Mesendoderm (in vitro differentiated cells): ENCODE data around the gene FGFRL1.

Experiments
- DNase-seq: peaks from one replicate; pipeline ENCODE4 v3.0.0; 2013
- H2AK5ac ChIP-seq: 2 replicates; pipeline ENCODE4 v1.6.1; 2013; ENCODE audit warnings: low read length, inconsistent platforms
- H2BK120ac ChIP-seq: 2 replicates; pipeline ENCODE4 v1.6.1; 2013; ENCODE audit warnings: low read depth, mild to moderate bottlenecking, low read length, moderate library complexity, mixed read lengths
- H2BK15ac ChIP-seq: replicated peaks from 2 replicates; pipeline ENCODE4 v1.6.1; 2013; ENCODE audit warnings: low read depth, mild to moderate bottlenecking, moderate library complexity
- H2BK5ac ChIP-seq: 2 replicates; pipeline ENCODE4 v1.6.1; 2013; ENCODE audit warnings: low read length, inconsistent platforms
- H3K18ac ChIP-seq: 2 replicates; pipeline ENCODE4 v1.6.1; 2013; ENCODE audit warnings: mild to moderate bottlenecking, low read length, mixed read lengths
- H3K23ac ChIP-seq: one replicate; pipeline ENCODE4 v1.6.1; 2013; ENCODE audit warnings: low read length
- H3K27ac ChIP-seq: 2 replicates; pipeline ENCODE4 v1.5.1; 2013; ENCODE audit warnings: low read depth, mild to moderate bottlenecking, inconsistent platforms, low read length, moderate library complexity
- H3K27me3 ChIP-seq: 2 replicates; pipeline ENCODE4 v1.6.1; 2013; ENCODE audit warnings: low read length, control low read depth, mild to moderate bottlenecking, inconsistent platforms; ENCODE audit not compliant: insufficient read depth, poor library complexity
- H3K36me3 ChIP-seq: 2 replicates; pipeline ENCODE4 v1.6.1; 2013; ENCODE audit warnings: low read length, inconsistent platforms; ENCODE audit not compliant: control insufficient read depth, insufficient read depth
- H3K4ac ChIP-seq: one replicate; pipeline ENCODE4 v1.6.1; 2013; ENCODE audit warnings: low read depth, mild to moderate bottlenecking, low read length, moderate library complexity
- H3K4me1 ChIP-seq: 2 replicates; pipeline ENCODE4 v1.6.1; 2013; ENCODE audit warnings: low read depth, low read length, inconsistent platforms; ENCODE audit not compliant: control insufficient read depth
- H3K4me2 ChIP-seq: 2 replicates; pipeline ENCODE4 v1.6.1; 2013; ENCODE audit warnings: low read length
- H3K4me3 ChIP-seq: 2 replicates; pipeline ENCODE4 v1.5.1; 2013; ENCODE audit warnings: mild to moderate bottlenecking, low read length
- H3K56ac ChIP-seq: one replicate; pipeline ENCODE4 v1.6.1; 2013; ENCODE audit warnings: low read length
- H3K79me1 ChIP-seq: 2 replicates; pipeline ENCODE4 v1.6.1; 2013; ENCODE audit warnings: low read length, inconsistent platforms
- H3K79me2 ChIP-seq: 2 replicates; pipeline ENCODE4 v1.6.1; 2013; ENCODE audit warnings: mild to moderate bottlenecking, low read length; ENCODE audit not compliant: control insufficient read depth, insufficient read depth
- H3K9ac ChIP-seq: 2 replicates; pipeline ENCODE4 v1.6.1; 2013; ENCODE audit warnings: low read length, inconsistent platforms
- H4K5ac ChIP-seq: one replicate; pipeline ENCODE4 v1.6.1; 2013; ENCODE audit warnings: low read length
- H4K8ac ChIP-seq: one replicate; pipeline ENCODE4 v1.6.1; 2013; ENCODE audit warnings: low read depth, mild to moderate bottlenecking, control low read depth, low read length, moderate library complexity
- WGBS: extraction: QIAGEN DNeasy Blood & Tissue Kit; methylation state at CpG from one replicate; pipeline ENCODE4 v1.1.7; 2013; ENCODE audit warnings: low lambda C conversion rate, missing lambda C conversion rate; ENCODE audit not compliant: insufficient coverage; ENCODE audit errors: extremely low coverage; 5-methylcytosine and 5-hydroxymethylcytosine counted together

FGFRL1 gene

DNA sequence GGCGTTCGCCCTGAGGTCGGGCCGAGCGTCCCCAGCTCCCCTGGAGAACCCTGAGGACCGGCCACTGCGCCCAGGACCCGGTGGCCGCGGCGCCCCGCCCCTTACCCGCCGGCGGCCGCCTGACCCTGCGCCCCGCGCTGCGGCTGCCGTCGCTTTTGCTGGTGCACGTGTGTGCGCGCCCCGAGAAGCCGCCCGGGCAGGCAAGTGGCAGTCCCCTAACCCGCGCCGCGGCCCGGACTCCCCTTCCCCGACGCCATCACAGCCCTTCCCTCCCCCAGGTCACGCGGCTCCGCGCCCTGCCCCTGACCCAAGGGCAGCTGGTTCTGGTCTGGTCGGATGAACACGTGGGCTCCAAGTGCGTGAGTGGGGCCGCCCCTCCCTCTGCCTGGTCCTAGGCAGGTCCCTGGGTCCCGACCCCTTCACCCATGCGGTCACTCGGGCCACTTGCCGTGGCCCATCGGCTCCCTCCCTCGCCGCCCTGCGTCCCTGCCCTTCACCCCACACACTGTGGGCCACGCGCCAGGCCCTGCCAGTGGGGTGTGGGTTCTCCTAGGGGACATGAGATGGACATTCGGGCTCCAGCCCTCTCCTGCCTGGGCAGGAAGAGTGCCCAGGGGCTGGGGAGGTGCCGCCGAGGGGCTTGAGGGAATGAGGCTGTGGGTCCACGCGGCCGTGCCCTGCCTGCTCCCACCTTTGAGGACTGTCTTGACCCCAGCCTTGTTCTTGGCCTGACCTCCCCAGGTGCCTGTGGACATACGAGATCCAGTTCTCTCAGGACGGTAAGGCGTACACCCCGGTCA lies 8.0 kb upstream of the FGFRL1 start:
- Histone ChIP-seq H2BK15ac (no peak overlapping the region), H3K27me3 (peaks cover 37% of the 10 kb centered on the region), H2BK120ac (no peak overlapping the region), H3K9ac (no peak overlapping the region), H3K36me3 (no peaks in the 10 kb centered on the region), H3K79me2 (no peaks in the 10 kb centered on the region), H3K79me1 (no peaks in the 10 kb centered on the region), H3K23ac (no peak overlapping the region), H3K18ac (no peak overlapping the region), H2AK5ac (no peak overlapping the region), H3K27ac (no peak overlapping the region), H3K4me1 (no peaks in the 10 kb centered on the region), H2BK5ac (no peak overlapping the region), H3K4me3 (no peak overlapping the region), H4K8ac (no peak overlapping the region), H4K5ac (no peak overlapping the region), H3K4me2 (no peak overlapping the region), H3K4ac (no peak overlapping the region), H3K56ac (no peak overlapping the region)
- WGBS, result no CpG with 5 or more reads among the region's 63 CpGs
- DNase-seq, result no peak

DNA sequence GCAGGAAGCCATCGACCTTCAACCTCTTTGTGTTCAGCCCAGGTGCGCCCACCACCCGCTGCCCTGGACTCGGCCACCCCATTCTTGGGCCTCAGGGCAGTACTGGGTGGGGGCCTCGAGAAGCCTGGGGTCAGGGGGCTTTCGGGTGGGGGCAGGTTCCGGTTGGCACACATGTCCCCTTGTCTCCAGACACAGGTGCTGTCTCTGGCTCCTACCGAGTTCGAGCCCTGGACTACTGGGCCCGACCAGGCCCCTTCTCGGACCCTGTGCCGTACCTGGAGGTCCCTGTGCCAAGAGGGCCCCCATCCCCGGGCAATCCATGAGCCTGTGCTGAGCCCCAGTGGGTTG lies 7.4 kb upstream of the FGFRL1 start:
- Histone ChIP-seq H3K27me3 (peaks cover 39% of the 10 kb centered on the region), H3K4me3 (no peak overlapping the region), H4K5ac (no peak overlapping the region), H2AK5ac (no peak overlapping the region), H3K27ac (no peak overlapping the region), H4K8ac (no peak overlapping the region), H3K4ac (no peak overlapping the region), H3K4me2 (no peak overlapping the region), H2BK120ac (no peak overlapping the region), H3K79me2 (no peaks in the 10 kb centered on the region), H3K79me1 (no peaks in the 10 kb centered on the region), H3K23ac (no peak overlapping the region), H3K18ac (no peak overlapping the region), H3K56ac (no peak overlapping the region), H2BK5ac (no peak overlapping the region), H2BK15ac (no peak overlapping the region), H3K4me1 (no peaks in the 10 kb centered on the region), H3K9ac (no peak overlapping the region), H3K36me3 (no peaks in the 10 kb centered on the region)
- no CpG with 5 or more reads among the region's 13 CpGs for WGBS
- DNase-seq, result no peak

DNA sequence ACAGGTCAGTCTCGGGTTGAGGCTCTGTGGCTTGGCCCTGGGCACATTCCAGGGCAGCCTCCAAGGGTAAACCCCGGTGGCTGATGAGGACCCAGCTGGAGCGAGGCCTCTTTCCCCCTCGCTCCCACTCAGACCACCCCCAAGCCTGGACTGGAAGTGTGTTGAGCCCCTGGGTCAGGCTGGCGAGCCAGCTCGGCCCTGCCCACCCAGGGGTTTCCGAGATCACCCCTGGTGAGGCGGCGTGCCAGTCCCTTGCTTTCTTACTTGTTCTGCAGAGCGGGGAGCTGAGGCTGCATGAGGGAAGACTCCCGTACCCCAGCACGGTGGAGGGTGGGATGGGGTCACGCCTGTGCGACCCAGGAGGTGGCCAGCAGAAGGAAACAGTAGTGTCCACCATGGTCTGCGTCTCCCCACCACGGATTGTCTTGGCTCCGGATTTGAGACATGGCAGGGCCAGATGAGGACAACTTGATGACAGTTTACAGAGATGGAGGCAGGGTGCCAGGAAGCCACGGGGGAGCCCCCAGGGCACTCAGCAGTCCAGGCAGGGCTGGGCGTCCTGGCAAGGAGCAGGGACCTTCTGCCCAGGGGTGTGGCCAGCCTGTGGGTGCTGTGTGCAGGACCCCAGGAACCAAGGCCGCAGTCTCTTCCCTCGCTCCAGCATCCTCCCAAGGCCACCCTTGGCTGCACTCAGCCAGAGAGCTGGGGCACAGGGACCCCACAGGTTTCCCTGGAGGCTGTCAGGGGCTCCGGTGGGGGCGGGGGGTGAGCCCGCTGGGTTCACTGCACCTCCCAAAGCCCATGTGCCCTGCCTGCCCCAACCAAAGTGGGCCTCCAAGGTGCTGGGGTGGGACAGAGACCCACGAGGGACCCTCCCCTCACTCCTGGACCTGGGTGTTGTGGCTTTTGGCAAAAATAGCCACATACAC lies 6.6 kb upstream of the FGFRL1 start:
- H3K56ac ChIP-seq, result no peak overlapping the region
- no peak overlapping the region for H3K23ac ChIP-seq
- no peak overlapping the region for H4K8ac ChIP-seq
- DNase-seq, result no peak
- H4K5ac ChIP-seq, result no peak overlapping the region
- WGBS, result no CpG with 5 or more reads among the region's 25 CpGs
- no peak overlapping the region for H3K4me3 ChIP-seq
- no peak overlapping the region for H3K4ac ChIP-seq
- no peak overlapping the region for H2BK15ac ChIP-seq
- no peak overlapping the region for H3K27ac ChIP-seq
- no peaks in the 10 kb centered on the region for H3K79me1 ChIP-seq
- no peak overlapping the region for H3K9ac ChIP-seq
- H3K4me2 ChIP-seq, result no peak overlapping the region
- H3K79me2 ChIP-seq, result no peaks in the 10 kb centered on the region
- H3K36me3 ChIP-seq, result no peaks in the 10 kb centered on the region
- no peaks in the 10 kb centered on the region for H3K4me1 ChIP-seq
- no peak overlapping the region for H2BK5ac ChIP-seq
- H3K18ac ChIP-seq, result no peak overlapping the region
- H2BK120ac ChIP-seq, result no peak overlapping the region
- H2AK5ac ChIP-seq, result no peak overlapping the region
- H3K27me3 ChIP-seq, result peaks cover 39% of the 10 kb centered on the region

DNA sequence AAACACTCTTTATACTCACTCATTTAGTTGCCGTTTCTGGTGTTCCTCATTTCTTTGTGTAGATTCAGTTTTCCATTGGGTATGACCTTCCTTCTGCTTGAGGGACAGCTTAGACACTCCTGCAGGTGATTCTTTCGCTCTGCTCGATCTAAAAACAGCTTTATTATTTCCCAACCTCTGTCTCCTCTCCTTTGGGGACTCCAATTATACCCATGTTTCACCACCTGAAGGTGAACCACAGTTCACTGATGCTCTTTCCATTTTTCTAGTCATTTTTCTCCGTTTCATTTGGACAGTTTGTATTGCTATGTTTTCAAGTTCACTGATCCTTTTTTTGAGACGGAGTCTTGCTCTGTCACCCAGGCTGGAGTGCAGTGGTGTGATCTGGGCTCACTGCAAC lies 4.6 kb upstream of the FGFRL1 start:
- H2BK120ac ChIP-seq, result no peak overlapping the region
- no peak overlapping the region for H3K4ac ChIP-seq
- no peak overlapping the region for H3K27ac ChIP-seq
- H3K79me2 ChIP-seq, result no peaks in the 10 kb centered on the region
- H2AK5ac ChIP-seq, result no peak overlapping the region
- H3K79me1 ChIP-seq, result no peaks in the 10 kb centered on the region
- H3K9ac ChIP-seq, result no peak overlapping the region
- no peak overlapping the region for H3K4me3 ChIP-seq
- DNase-seq, result no peak
- no CpG with 5 or more reads among the region's 5 CpGs for WGBS
- no peak overlapping the region for H3K18ac ChIP-seq
- H3K36me3 ChIP-seq, result no peaks in the 10 kb centered on the region
- no peak overlapping the region for H4K5ac ChIP-seq
- H2BK5ac ChIP-seq, result no peak overlapping the region
- no peak overlapping the region for H3K4me2 ChIP-seq
- H3K4me1 ChIP-seq, result no peaks in the 10 kb centered on the region
- H4K8ac ChIP-seq, result no peak overlapping the region
- H3K27me3 ChIP-seq, result peaks cover 38% of the 10 kb centered on the region
- no peak overlapping the region for H3K56ac ChIP-seq
- H3K23ac ChIP-seq, result no peak overlapping the region
- H2BK15ac ChIP-seq, result no peak overlapping the region

DNA sequence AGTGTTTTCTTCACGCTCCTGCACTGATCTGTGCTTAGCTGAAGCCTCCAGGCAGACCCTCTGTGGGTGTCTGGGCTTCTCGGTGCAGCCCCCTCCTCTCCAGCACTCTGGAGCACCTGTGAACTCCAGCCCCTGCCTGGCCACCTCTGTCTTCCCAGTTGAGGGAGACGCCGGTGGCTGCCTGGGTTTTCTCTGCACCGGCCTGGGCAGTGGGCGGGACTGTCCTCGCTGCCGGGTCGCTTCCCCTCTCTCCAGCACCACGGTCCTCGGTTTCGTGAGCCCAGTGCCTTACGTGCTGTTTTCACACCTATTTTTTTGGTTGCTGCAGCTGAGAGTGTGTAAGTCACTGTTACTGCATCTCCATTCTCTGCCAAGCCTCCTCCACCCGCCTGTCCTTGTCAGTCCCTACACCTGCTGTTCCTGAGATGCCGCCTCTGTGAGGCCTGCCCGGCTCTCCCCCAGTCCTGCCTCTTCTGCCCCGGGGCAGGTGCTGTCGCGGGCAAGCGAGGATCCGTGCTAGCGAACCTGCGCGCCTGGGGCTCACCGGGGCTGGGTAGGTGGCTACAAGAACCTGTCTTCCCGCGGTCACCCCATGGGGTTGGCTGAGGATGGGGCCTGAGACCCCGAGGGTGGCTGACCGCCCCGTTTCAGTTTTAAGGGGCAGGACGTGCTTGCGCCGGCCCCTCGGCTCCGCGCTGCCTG lies 2.4 kb upstream of the FGFRL1 start:
- H3K56ac ChIP-seq, result peak overlapping the region; percentile 54
- H3K9ac ChIP-seq, result no peak overlapping the region
- H3K4me2 ChIP-seq, result peak overlapping the region; percentile 42
- no peaks in the 10 kb centered on the region for H3K79me2 ChIP-seq
- no peaks in the 10 kb centered on the region for H3K36me3 ChIP-seq
- H3K23ac ChIP-seq, result no peak overlapping the region
- no peak overlapping the region for H2BK120ac ChIP-seq
- no peak overlapping the region for H4K8ac ChIP-seq
- H3K4me3 ChIP-seq, result no peak overlapping the region
- no CpG with 5 or more reads among the region's 36 CpGs for WGBS
- H2AK5ac ChIP-seq, result no peak overlapping the region
- H4K5ac ChIP-seq, result no peak overlapping the region
- no peak overlapping the region for H3K18ac ChIP-seq
- DNase-seq, result peak; percentile 23
- no peak overlapping the region for H2BK5ac ChIP-seq
- no peak overlapping the region for H3K4ac ChIP-seq
- H3K79me1 ChIP-seq, result no peaks in the 10 kb centered on the region
- no peaks in the 10 kb centered on the region for H3K4me1 ChIP-seq
- H3K27ac ChIP-seq, result no peak overlapping the region
- peaks cover 20% of the 10 kb centered on the region for H3K27me3 ChIP-seq
- H2BK15ac ChIP-seq, result no peak overlapping the region
